Calu3 (cell line): ENCODE results near the gene ASB14. TPM values are rescaled to one million over a fixed set of nuclear protein-coding genes. Genes with fewer than 3 reads are reported as not detected.
"Not testable (repeated sequence)": the region's sequence is repeated elsewhere in the genome, so short reads cannot be mapped to it uniquely, and the experiment has no call there.

Experiments
- Bru-seq: library from RNA; stranded (reverse); fragments of 400-500 nt; gene quantifications from one replicate; lab custom pipeline; 2021; lab: Mats Ljungman, UMichigan
- BruChase-seq, 2 experiments: library from RNA; stranded (reverse); fragments of 400-500 nt; gene quantifications; one replicate each; lab custom pipeline; 2021; lab: Mats Ljungman, UMichigan
- BruUV-seq: library from RNA; stranded (reverse); fragments of 400-500 nt; replicated peaks from 2 replicates; lab custom pipeline; 2021; lab: Mats Ljungman, UMichigan
- CTCF ChIA-PET: fragments of 300-600 bp; sonication (Branson Sonifier 250); formaldehyde crosslinking; loops from one replicate; lab custom pipeline; 2022; ENCODE audit warnings: antibody characterized with exemption; lab: Charles Lee
- DNase-seq: peaks from one replicate; pipeline ENCODE4 v3.0.0; 2022
- H3K27ac Mint-ChIP-seq: one replicate; pipeline ENCODE4 v1.8.0; 2022; ENCODE audit warnings: mixed read lengths; ENCODE audit not compliant: unreplicated experiment
- H3K27me3 Mint-ChIP-seq: one replicate; pipeline ENCODE4 v1.8.0; 2022; ENCODE audit warnings: mixed read lengths; ENCODE audit not compliant: unreplicated experiment
- H3K36me3 Mint-ChIP-seq: one replicate; pipeline ENCODE4 v1.8.0; 2022; ENCODE audit warnings: mild to moderate bottlenecking, moderate library complexity, mixed read lengths; ENCODE audit not compliant: insufficient read depth, unreplicated experiment
- H3K4me1 Mint-ChIP-seq: one replicate; pipeline ENCODE4 v1.8.0; 2022; ENCODE audit warnings: mild to moderate bottlenecking, low read depth, mixed read lengths; ENCODE audit not compliant: unreplicated experiment
- H3K4me3 Mint-ChIP-seq: one replicate; pipeline ENCODE4 v1.8.0; 2022; ENCODE audit warnings: mild to moderate bottlenecking, low read depth, moderate library complexity, mixed read lengths; ENCODE audit not compliant: unreplicated experiment
- H3K9me3 Mint-ChIP-seq: one replicate; pipeline ENCODE4 v1.8.0; 2022; ENCODE audit warnings: low read depth, mixed read lengths; ENCODE audit not compliant: unreplicated experiment
- intact Hi-C: fragments of 100-400 bp; cut with micrococcal nuclease; formaldehyde crosslinking; loops from one replicate; pipeline ENCODE4 v1.10.0; 2022; ENCODE audit not compliant: unreplicated experiment
- long read RNA-seq: library from polyadenylated mRNA; stranded (forward); transcript quantifications from one replicate; pipeline ENCODE4 v2.0.0, GENCODE V29; 2022
- total RNA-seq: library from RNA; stranded (reverse); gene quantifications from 2 replicates; pipeline ENCODE4 v1.2.3, GENCODE V29; 2022
- TF ChIP-seq, protein P1 (sequence below): fragments of 200-600 bp; IDR thresholded peaks from one replicate; pipeline ENCODE4 v1.8.0; 2022; ENCODE audit warnings: antibody characterized with exemption; ENCODE audit not compliant: unreplicated experiment

ASB14 gene
- total RNA-seq (0.12 and 0.40 TPM in 2 replicates), Bru-seq, nascent RNA (percentile 30 among the genes with signal in this experiment), BruChase-seq, experiment 1, labeled RNA remaining after a 6-hour chase (percentile 18 among the genes with signal in this experiment), BruChase-seq, experiment 2, labeled RNA remaining after a 2-hour chase (percentile 21 among the genes with signal in this experiment)
- long read RNA-seq: 0 reads

- Mint-ChIP-seq H3K4me1 (no peaks in the 10 kb centered on the region), H3K27ac (no peak within 1 kb of the TSS), H3K36me3 (no peaks in the 10 kb centered on the region), H3K27me3 (no peaks in the 10 kb centered on the region), H3K9me3 (no peaks in the 10 kb centered on the region), H3K4me3 (no peak within 1 kb of the TSS)
- BruUV-seq: no TSS peak
- CTCF ChIA-PET: no interaction called here
- TF ChIP-seq, protein P1, sequence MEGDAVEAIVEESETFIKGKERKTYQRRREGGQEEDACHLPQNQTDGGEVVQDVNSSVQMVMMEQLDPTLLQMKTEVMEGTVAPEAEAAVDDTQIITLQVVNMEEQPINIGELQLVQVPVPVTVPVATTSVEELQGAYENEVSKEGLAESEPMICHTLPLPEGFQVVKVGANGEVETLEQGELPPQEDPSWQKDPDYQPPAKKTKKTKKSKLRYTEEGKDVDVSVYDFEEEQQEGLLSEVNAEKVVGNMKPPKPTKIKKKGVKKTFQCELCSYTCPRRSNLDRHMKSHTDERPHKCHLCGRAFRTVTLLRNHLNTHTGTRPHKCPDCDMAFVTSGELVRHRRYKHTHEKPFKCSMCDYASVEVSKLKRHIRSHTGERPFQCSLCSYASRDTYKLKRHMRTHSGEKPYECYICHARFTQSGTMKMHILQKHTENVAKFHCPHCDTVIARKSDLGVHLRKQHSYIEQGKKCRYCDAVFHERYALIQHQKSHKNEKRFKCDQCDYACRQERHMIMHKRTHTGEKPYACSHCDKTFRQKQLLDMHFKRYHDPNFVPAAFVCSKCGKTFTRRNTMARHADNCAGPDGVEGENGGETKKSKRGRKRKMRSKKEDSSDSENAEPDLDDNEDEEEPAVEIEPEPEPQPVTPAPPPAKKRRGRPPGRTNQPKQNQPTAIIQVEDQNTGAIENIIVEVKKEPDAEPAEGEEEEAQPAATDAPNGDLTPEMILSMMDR: no peak
- intact Hi-C loops: no loop called here
- DNase-seq: no peak
These were observed at the start of gene ASB14 for GRCh38 chr3:57292159-57292896. TSS of gene ASB14 (minus strand) at chr3:57292685. CDS start at chr3:57292033, 652 bp downstream.

GRCh38 chr3:57339071-57339642 is 46.7 kb upstream of the ASB14 start:
- H3K36me3 Mint-ChIP-seq, H3K9me3 Mint-ChIP-seq, H3K27me3 Mint-ChIP-seq, H3K4me1 Mint-ChIP-seq, intact Hi-C loops, BruUV-seq, DNase-seq, CTCF ChIA-PET, H3K4me3 Mint-ChIP-seq, H3K27ac Mint-ChIP-seq: not testable (repeated sequence)

- H3K27ac Mint-ChIP-seq, H3K4me3 Mint-ChIP-seq, BruUV-seq, intact Hi-C loops, H3K27me3 Mint-ChIP-seq, H3K36me3 Mint-ChIP-seq, DNase-seq, H3K9me3 Mint-ChIP-seq, CTCF ChIA-PET, H3K4me1 Mint-ChIP-seq: not testable (repeated sequence)
These were observed 46.0 kb upstream of the ASB14 start for GRCh38 chr3:57338272-57339070.

DNA sequence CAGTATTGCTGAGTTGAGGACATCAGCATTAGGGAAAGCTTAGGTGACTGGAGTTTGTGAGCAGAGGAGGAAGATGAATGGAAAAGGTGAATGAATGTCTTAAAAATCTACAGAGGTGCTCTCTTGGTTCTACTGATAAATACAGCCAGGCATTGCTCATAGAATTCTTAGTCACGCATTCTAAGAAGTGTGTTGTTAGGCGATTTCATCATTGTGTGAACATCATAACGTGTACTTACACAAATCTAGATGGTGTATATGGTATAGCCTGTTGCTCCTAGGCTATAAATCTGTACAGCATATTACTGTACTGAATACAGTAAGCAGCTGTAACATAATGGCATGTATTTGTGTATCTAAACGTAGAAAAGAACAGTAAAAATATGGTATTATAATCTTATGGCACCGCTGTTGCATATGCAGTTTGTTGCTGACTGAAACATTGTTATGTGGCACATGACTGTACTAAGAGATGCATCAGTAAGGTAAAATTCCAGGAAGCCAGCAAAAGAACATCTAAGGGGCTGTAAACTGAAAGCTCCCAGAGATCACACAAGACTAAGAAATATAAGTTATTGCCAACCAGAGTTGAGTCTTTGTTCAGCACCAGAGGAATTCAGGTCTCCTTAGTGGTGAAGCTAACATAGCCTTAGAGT is 42.9 kb upstream of the ASB14 start:
- intact Hi-C loops: no loop called here
- Mint-ChIP-seq H3K4me1 (no peaks in the 10 kb centered on the region), H3K27me3 (no peaks in the 10 kb centered on the region), H3K36me3 (no peaks in the 10 kb centered on the region), H3K27ac (peak overlapping the region; percentile 10), H3K4me3 (no peak overlapping the region), H3K9me3 (no peaks in the 10 kb centered on the region)
- CTCF ChIA-PET: interaction anchor here (0.6 kb wide), 1 partner anchor 567 kb away, joined by 5 read pairs; no protein-coding TSS in a partner anchor
- no peak for DNase-seq
- TF ChIP-seq, protein P1: no peak
- no TSS peak for BruUV-seq
